ENCODE data around the gene SEMA5B. TPM values are rescaled to one million over a fixed set of nuclear protein-coding genes. Genes with fewer than 3 reads are reported as not detected.

SEMA5B gene
- total and polyA plus RNA-seq, 12 donors: 0.35 to 4.3 (median 1.8) TPM

- H3K4me1 ChIP-seq (replicated peaks in 1 of 2): no peaks in the 10 kb centered on the region
- intact Hi-C loops (cut with DNase I): no loop called here
- H3K27me3 ChIP-seq: peaks cover 3% of the 10 kb centered on the region
- no peak for DNase-seq
- no peaks in the 10 kb centered on the region for H3K36me3 ChIP-seq (replicated peaks in 1 of 2)
- no peak overlapping the region for H3K4me3 ChIP-seq
- H3K9me3 ChIP-seq (replicated peaks in 1 of 3): no peaks in the 10 kb centered on the region
- no peak overlapping the region for H3K27ac ChIP-seq
- no peak for TF ChIP-seq POLR2A (IDR thresholded peaks at IDR 0.05)
- TF ChIP-seq, protein P1, sequence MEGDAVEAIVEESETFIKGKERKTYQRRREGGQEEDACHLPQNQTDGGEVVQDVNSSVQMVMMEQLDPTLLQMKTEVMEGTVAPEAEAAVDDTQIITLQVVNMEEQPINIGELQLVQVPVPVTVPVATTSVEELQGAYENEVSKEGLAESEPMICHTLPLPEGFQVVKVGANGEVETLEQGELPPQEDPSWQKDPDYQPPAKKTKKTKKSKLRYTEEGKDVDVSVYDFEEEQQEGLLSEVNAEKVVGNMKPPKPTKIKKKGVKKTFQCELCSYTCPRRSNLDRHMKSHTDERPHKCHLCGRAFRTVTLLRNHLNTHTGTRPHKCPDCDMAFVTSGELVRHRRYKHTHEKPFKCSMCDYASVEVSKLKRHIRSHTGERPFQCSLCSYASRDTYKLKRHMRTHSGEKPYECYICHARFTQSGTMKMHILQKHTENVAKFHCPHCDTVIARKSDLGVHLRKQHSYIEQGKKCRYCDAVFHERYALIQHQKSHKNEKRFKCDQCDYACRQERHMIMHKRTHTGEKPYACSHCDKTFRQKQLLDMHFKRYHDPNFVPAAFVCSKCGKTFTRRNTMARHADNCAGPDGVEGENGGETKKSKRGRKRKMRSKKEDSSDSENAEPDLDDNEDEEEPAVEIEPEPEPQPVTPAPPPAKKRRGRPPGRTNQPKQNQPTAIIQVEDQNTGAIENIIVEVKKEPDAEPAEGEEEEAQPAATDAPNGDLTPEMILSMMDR (IDR thresholded peaks at IDR 0.05): no peak
- 84 to 90% (median 88%) methylated on average over 3 of the region's 3 CpGs for WGBS, 4 donors
Measured at GRCh38 chr3:122984650-122985049, 42.9 kb downstream of the SEMA5B start.

- Histone ChIP-seq H3K27ac (no peak overlapping the region), H3K36me3 (replicated peaks in 1 of 2) (no peaks in the 10 kb centered on the region), H3K4me1 (replicated peaks in 1 of 2) (no peaks in the 10 kb centered on the region), H3K27me3 (peaks cover 3% of the 10 kb centered on the region), H3K4me3 (no peak overlapping the region), H3K9me3 (replicated peaks in 1 of 3) (no peaks in the 10 kb centered on the region)
- no peak for DNase-seq
- TF ChIP-seq POLR2A (IDR thresholded peaks at IDR 0.05): no peak
- TF ChIP-seq, protein P1 (IDR thresholded peaks at IDR 0.05): no peak
- WGBS, 4 donors: 82 to 89% (median 85%) methylated on average over 11 of the region's 11 CpGs
- intact Hi-C loops (cut with DNase I): no loop called here
Measured at GRCh38 chr3:122984007-122984406, 43.6 kb downstream of the SEMA5B start.

DNA sequence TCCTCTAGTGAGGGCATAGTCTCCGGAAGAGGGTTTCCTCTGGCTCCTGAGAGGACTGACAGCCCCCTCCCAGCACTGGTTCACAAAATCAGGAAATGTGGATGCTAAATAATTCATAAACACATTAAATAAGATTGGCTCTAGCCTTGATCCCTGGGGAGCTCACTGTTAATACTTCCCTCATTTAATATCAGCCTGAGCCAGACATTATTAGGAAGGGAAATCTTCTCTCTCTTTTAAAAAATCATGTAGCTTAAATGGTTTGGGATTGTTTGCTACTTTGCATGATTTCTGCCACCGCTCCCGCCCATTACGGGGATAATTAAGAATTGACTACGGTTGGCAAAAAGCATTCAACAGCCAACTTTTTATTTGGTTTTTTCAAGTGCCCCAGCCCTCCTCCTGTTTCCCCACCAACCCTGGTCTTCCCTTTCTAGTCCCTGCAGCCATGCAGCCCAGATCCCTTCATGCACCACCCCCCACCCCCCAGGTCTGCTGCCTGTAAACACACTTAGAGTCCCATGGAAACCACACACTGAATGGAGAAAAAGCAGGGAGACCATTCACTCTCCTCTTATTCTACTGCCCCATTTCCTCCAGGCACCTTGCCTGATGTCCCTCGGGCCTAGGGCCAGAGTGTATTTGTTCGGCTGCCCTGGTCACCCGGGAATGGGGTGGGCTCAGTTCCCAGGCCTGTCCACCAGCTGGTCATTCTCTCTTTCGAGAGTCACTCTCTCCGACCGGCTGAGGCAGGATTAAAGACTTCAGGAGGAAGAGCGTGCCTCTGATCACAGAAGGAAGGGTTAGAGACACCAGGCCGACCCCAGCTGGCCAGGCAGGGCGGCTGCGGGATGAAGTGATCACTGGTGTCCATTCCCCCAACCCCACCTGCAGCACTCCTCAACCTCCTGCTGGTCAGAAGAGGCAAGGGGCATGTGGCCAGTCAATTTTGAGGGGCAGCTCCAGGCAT, 45.1 kb downstream of the SEMA5B start:
- WGBS, 4 donors: 69 to 75% (median 70%) methylated on average over 15 of the region's 15 CpGs
- intact Hi-C loops (cut with DNase I): no loop called here
- TF ChIP-seq, protein P1 (IDR thresholded peaks at IDR 0.05): no peak
- TF ChIP-seq POLR2A (IDR thresholded peaks at IDR 0.05): no peak
- Histone ChIP-seq H3K27ac (no peak overlapping the region), H3K4me3 (no peak overlapping the region), H3K27me3 (no peaks in the 10 kb centered on the region), H3K4me1 (replicated peaks in 1 of 2) (no peaks in the 10 kb centered on the region), H3K36me3 (replicated peaks in 1 of 2) (no peaks in the 10 kb centered on the region), H3K9me3 (replicated peaks in 1 of 3) (no peaks in the 10 kb centered on the region)
- DNase-seq: no peak

GRCh38 chr3:122979211-122979610, 48.4 kb downstream of the SEMA5B start:
- H3K4me3 ChIP-seq: no peak overlapping the region
- H3K4me1 ChIP-seq (replicated peaks in 1 of 2): peaks cover 0 to 4% of the 10 kb centered on the region in 2 donors
- intact Hi-C loops (cut with DNase I): no loop called here
- WGBS, 4 donors: 70 to 80% (median 76%) methylated on average over 8 of the region's 8 CpGs
- no peaks in the 10 kb centered on the region for H3K9me3 ChIP-seq (replicated peaks in 1 of 3)
- no peak for DNase-seq
- no peaks in the 10 kb centered on the region for H3K36me3 ChIP-seq (replicated peaks in 1 of 2)
- H3K27me3 ChIP-seq: no peaks in the 10 kb centered on the region
- H3K27ac ChIP-seq: no peak overlapping the region
- TF ChIP-seq, protein P1 (IDR thresholded peaks at IDR 0.05): no peak
